GM19467 (cell line): ENCODE measurements around the gene PARD6A.

Experiments used
- ATAC-seq: cut with Tn5 transposase; IDR thresholded peaks from one replicate; pipeline ENCODE4 v1.9.1; 2021; ENCODE audit warnings: mild to moderate bottlenecking, moderate library complexity; ENCODE audit not compliant: unreplicated experiment

PARD6A gene

GRCh38 chr16:67666559-67667452, 6.0 kb downstream of the PARD6A start, which contains the start of the genes C16orf86 and ENKD1:
TSS of gene C16orf86 (plus strand) at chr16:67666814. CDS start at chr16:67666971, 157 bp downstream.
TSS of gene ENKD1 (minus strand) at chr16:67666750. CDS start at chr16:67666442, 308 bp downstream.
- peak; percentile 44 for ATAC-seq

DNA sequence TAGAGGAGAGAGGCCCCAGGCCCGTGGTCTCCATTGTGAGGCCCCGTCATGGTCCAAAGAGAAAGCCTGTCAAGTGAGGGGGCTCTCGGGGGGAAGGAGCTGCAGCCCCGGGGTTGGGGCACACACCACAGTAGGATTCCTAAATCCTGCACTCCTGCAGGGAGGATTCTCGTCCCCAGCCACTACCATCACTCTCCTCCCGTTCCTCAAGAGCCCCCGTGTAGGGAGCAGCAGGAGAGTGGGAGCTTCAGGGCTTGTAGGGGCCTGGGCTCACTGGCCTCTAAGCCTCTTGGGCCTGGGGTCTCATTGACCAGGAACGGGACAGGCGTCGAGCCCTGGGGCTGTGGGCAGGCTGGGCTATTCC, 6.7 kb downstream of the PARD6A start:
- ATAC-seq: no peak

DNA sequence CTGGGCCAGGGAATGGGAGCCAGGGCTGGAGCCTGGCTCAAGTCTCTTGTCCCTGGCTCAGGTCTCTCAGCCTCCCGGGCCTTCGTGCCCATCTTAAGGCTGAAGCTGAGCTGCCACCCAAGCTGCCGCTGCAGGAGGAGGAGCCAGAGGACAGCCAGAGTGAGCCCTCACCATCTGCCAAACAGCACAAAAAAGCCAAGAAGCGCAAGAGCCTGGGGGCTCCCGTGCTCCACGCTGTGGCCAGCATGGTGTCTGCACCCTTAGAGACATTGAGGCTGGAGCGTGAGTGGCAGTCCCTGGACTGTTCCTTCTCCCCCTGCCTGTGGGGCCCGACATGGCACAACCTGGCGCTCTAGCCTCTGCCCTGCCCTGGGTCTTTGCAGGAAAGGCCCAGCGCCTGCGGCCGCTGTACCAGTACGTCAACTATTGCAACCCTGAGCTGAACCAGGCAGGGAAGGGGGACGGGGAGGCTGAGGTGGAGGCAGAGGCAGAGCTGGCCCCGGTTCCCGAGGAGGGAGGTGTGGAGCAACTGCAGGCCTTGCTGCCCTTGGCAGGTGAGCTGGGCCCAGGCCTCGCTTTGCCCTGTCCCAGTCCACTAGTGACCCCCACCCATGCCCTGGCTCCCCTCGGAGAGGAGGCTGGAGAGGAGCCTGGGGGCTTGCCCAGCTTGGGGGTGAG, 7.2 kb downstream of the PARD6A start:
- peak; percentile 77 for ATAC-seq

DNA sequence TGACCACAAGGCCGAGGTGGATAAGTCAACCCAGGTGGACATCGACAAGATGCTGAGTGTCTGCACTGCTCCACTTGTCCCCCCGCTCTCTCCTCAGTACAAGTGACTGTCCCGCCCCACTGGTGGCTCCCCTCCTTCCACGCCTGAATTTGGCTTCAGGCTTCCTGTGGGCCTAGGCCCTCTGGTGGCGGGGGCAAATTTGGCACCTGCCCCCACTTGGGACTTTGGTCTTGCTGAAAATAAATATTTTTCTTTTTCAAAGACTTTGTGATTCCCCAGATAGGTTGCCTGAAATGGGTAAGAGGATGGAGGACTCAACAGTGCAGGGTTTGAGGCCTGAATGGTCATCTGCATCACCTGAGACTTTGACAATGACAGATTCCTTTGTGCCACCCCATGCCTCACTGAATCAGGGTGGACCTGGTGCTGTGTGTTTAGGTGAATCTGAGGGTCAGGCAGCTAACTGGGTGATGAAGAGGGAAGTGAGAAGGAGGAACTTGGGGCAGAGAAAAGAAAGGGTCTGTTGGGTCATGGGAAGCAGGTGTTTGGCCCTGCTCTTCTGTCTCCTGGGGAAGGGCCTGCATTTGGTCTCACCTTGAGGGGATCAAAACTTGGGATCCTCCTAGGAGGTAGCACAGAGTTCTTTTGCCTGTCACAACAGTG, 7.9 kb downstream of the PARD6A start:
- no peak for ATAC-seq

DNA sequence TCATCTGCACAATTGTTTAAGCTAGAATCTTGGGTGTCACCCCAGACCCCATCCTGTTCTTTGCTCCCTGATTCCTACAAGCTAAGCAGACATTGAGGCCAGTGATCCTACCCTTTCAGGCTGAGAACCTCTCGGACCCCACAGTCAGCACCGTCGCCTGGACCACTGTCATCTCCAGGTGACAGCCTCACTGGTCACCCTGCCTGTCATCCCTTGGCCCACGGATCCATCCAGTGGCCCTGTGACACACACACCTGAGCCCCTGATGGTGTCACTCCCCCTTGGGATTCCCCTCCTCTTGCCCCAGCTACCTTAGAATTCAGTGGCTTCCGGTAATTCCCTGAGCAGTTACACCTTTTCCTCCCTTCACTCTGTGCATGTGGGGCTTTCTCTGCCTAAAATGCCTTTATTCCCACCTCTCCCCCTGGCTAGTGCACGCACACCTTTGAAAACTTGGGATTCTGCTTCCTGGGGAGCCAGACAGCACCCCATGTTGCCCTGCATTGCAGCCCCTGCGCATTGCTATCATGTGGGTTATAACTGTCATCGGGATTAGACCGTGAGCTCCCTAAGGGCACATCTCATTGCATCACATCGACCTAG, 8.8 kb downstream of the PARD6A start:
- no peak for ATAC-seq

DNA sequence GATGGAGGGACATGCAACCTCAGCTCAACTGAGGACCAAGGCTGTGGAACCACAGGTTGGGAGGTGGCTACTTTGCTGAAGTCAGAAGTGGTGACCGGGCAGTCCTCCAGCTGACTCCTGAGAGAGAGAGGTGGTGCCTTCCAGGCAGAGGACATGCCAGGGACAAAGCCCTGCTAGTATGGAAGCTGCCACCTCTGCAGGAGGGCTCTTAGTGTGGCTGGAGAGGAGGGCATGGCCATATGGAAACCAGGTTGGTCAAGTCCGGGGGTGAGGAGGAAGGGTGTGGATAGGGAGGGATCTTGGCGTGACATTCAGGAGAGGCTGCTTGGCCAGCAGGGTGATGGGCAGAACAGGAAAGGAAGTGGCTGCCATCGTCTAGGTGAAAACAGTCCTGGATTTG, 11.5 kb downstream of the PARD6A start:
- no peak for ATAC-seq

GRCh38 chr16:67672739-67673662, 12.2 kb downstream of the PARD6A start:
- no peak for ATAC-seq

- no peak for ATAC-seq
These were observed 13.2 kb downstream of the PARD6A start for GRCh38 chr16:67673712-67674580.

- ATAC-seq: no peak
These were observed 14.3 kb downstream of the PARD6A start for GRCh38 chr16:67674851-67675578.

- ATAC-seq: no peak
These were observed 14.8 kb downstream of the PARD6A start for GRCh38 chr16:67675579-67675935.

- no peak for ATAC-seq
These were observed 15.2 kb downstream of the PARD6A start for GRCh38 chr16:67675999-67676398.

- no peak for ATAC-seq
These were observed 15.8 kb downstream of the PARD6A start for GRCh38 chr16:67676516-67676915.

DNA sequence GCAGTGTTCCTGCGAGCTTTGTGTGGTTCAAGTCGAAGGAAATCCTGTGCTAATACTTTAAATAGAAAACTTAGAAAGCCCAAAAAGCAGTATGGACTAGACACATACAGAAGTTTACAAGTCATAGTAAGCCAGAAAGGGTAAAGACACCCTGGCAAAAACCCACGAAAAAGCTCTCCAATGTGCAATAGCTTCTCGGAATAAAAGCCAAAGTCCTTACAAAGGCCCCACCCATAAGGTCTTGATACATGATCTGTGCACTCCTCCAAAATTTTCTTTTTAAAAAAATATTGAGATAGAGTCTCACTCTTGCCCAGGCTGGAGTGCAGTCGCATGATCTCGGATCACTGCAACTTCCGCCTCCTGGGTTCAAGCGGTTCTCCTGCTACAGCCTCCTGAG, 16.2 kb downstream of the PARD6A start:
- ATAC-seq: no peak

DNA sequence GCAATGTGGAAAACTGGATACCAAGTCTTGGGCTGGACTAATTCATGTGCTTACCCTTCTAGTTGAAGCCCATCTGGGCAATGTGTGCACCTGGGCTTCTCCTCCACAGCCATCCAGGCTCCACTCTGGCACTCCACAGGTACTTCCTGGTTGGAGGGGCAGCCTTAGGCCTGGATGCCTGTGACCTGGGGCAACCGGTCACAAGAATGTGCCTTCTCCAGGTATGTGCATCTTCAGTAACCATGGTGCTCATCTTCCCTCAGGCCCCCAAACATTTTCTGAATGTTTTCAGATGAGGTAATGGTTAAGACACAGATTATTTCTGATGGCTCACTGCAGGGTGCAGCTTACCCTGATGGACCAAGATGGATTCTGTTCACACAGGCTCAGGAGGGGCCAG, 17.0 kb downstream of the PARD6A start:
- no peak for ATAC-seq

DNA sequence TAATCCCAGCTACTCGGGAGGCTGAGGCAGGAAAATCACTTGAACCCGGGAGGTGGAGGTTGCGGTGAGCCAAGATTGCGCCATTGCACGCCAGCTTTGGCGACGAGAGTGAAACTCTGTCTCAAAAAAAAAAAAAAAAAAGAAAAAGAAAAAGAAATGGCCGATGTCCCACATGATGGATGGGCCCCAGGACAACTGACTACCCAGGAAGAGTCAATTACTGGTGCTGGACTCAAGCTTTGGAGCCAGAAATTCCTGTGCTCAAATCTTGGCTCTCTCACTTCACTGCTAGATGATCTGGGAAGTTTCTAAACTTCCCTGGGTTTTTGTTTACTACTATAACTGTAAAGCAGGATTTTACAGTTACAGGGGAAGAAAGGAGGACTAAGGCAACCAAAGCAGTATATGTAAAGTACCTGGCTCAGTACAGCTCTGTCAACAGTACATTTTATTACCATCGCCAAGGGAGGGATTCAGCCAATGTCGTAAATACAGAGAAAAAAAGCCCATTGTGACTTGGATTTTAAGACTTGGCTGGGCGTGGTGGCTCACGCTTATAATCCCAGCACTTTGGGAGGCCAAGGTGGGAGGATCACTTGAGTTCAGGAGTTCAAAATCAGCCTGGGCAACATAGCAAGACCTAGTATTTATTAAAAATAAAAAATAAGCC, 17.7 kb downstream of the PARD6A start:
- no peak for ATAC-seq

- no peak for ATAC-seq
These were observed 19.5 kb downstream of the PARD6A start for GRCh38 chr16:67679935-67680897.

- ATAC-seq: no peak
These were observed 23.0 kb downstream of the PARD6A start for GRCh38 chr16:67683767-67684166.
